GM12875 (cell line): ENCODE results near the gene KDM1B.
"Not testable (repeated sequence)": the region's sequence is repeated elsewhere in the genome, so short reads cannot be mapped to it uniquely, and the experiment has no call there.

Source experiments
- H3K4me3 ChIP-seq: one replicate; pipeline ENCODE4 v1.5.1; 2011; ENCODE audit warnings: low read depth, low read length, control low read depth
- TF ChIP-seq, protein P1 (sequence below): IDR thresholded peaks from 2 replicates; pipeline ENCODE4 v1.5.1; 2011; ENCODE audit warnings: low read depth, mild to moderate bottlenecking, control low read depth, inconsistent platforms, low read length, moderate library complexity, borderline replicate concordance; ENCODE audit not compliant: insufficient read depth

KDM1B gene

DNA sequence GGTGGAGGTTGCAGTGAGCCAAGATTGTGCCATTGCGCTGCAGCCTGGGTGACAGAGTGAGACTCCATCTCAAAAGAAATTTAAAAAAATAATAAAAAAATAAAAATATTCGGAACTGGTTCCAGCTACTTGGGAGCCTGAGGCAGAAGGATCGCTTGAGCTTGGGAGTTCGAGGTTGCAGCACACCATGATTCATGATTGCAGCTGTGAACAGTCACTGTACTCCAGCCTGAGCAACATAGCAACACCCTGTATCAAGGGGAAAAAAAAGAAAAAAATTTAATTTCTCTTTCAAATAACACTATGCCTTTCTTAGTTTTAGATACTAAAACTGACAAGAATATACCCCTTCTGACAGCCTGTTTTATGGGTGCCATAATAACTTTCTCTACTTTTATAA is 10.5 kb downstream of the KDM1B start:
- H3K4me3 ChIP-seq: no peak overlapping the region
- TF ChIP-seq, protein P1, sequence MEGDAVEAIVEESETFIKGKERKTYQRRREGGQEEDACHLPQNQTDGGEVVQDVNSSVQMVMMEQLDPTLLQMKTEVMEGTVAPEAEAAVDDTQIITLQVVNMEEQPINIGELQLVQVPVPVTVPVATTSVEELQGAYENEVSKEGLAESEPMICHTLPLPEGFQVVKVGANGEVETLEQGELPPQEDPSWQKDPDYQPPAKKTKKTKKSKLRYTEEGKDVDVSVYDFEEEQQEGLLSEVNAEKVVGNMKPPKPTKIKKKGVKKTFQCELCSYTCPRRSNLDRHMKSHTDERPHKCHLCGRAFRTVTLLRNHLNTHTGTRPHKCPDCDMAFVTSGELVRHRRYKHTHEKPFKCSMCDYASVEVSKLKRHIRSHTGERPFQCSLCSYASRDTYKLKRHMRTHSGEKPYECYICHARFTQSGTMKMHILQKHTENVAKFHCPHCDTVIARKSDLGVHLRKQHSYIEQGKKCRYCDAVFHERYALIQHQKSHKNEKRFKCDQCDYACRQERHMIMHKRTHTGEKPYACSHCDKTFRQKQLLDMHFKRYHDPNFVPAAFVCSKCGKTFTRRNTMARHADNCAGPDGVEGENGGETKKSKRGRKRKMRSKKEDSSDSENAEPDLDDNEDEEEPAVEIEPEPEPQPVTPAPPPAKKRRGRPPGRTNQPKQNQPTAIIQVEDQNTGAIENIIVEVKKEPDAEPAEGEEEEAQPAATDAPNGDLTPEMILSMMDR: no peak

DNA sequence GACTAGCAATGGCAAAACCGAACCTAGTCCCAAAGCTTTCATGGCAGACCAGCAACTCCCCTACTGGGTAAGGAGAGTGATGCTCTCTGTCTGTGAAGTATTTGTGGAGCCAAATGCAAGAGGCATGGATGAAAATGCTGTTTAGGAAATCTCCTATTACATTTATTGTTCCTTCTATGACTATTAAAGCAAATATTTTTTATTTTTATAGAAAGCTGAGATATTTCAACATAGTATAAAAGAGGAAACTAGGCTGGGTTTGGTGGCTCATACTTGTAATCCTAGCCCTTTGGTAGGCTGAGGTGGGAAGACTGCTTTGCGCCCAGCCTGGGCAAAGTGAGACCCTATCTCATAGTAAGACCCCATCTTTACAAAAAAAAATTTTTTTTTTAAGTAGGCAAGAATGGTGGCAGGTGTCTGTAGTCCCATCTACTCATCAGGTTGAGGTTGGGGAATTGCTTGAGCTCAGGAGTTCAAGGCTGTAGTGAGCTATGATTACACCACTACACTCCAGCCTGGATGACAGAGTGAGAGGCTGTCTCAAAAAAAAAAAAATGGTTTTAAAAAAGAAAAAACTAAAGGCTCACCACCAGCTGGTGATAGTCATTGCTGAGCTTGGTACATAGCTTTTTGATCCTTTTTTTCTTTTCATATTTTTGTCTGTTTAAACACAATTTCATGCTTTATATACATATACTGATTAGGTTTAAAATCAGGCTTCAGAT is 11.3 kb downstream of the KDM1B start:
- H3K4me3 ChIP-seq: no peak overlapping the region
- TF ChIP-seq, protein P1: no peak

DNA sequence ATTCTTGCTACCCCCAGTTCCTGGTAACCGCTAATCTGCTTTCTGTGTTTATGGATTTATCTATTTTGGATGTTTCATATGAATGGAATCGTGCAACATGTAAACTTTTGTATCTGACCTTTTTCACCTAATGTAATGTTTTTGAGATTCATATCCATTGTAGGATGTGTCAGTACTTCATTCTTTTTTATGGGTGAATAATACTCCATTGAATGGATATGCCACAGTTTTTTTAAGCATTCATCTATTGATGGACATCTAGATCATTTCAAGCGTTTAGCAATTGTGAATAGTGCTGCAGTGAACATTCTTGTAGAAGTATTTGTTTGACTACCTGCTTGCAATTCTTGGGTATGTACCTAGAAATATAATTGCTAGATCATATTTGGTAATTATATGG is 13.0 kb downstream of the KDM1B start:
- TF ChIP-seq, protein P1: no peak
- no peak overlapping the region for H3K4me3 ChIP-seq

DNA sequence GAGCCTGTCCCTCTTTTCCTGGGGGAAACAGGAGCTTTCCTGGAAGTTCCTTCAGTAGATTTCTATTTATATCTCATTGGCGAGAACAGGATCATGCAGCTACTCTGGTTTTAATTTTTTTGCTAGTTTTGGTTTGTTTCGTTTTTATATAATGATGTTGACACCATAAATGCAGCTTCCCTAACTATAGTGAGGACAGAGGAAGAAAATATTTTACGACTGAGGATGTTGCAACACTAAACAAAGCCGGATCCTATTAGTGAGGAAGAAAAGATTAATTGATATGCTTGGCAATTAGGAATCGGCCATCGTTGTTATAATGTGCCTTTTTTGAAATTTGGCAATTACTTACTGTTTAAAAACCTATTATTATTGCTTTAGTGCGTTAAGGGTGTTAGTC is 16.6 kb downstream of the KDM1B start:
- no peak overlapping the region for H3K4me3 ChIP-seq
- TF ChIP-seq, protein P1: no peak

DNA sequence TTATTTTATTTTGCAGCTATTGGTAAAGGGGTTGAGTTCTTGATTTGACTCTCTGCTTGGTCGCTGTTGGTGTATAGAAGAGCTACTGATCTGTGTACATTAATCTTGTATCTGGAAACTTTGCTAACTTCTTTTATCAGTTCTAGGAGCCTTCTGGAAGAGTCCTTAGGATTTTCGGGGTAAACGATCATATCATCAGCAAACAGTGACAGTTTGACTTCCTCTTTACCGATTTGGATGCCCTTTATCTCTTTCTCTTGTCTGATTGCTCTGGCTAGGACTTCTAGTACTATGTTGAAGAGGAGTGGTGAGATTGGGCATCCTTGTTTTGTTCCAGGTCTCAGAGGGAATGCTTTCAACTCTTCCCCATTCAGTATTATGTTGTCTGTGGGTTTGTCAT is 21.0 kb downstream of the KDM1B start:
- H3K4me3 ChIP-seq: not testable (repeated sequence)

DNA sequence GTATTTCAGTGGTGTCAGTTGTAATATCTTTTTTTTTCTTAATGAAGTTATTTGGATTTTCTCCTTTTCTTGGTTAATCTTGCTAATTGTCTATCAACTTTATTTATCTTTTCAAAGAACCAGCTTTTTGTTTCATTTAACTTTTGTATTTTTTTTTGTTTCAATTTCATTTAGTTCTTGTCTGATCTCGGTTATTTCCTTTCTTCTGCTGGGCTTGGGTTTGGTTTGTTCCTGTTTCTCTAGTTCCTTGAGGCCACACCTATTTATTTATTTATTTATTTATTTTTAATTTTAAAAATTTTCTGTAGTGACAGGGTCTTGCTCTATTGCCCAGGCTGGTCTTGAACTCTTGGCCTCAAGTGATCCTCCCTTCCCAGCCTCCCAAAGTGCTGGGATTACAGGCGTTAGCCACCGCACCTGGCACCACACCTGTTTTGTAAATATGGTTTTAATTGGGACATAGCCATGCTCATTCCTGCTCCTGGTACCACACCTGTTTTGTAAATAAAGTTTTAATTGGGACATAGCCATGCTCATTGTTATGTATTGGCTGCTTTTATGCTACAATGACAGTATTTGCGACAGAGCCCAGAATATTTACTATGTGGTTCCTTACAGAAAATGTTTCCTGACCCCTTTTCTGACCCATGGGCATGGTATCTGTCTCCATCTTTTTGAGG is 22.2 kb downstream of the KDM1B start:
- TF ChIP-seq, protein P1: no peak

DNA sequence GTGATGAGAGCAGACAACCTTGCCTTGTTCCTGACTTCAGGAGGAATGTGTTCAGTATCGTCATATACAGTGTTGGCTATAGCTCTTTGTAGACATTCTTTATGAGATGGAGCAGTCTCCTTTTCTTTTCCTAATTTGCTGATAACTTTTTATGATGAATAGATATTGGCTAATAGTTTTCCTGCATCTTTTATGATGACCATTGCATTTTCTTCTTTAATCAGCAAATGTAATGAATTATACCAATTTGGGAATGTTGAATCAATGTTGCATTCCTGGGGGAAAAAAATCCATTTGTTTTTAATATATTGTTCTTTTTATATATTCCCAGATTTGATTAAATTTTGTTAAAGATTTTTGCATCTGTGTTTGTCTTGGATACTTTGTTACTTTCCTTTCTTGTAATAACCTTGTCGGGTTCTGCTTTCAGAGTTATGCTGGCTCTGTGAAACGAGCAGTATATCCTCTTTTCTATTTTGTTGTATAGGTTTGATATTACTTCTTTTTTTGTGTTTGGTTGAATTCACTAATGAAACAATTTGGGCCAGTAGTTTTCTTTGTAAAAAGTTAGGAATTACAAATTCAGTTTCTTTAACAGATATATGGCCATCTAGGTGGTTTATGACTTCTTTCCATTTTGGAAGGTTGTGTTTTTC is 23.9 kb downstream of the KDM1B start:
- TF ChIP-seq, protein P1: no peak
- H3K4me3 ChIP-seq: no peak overlapping the region

More for the DNA sequence above, 22.2 kb downstream of the KDM1B start:
- H3K4me3 ChIP-seq: no peak overlapping the region
